K562 (cell line): Measurements from ENCODE around the gene RNPEP. TPM values are rescaled to one million over a fixed set of nuclear protein-coding genes. Genes with fewer than 3 reads are reported as not detected.
A peak's percentile ranks its signal among the peaks of the same experiment; 100 is the strongest.

Experiments used
- ATAC-seq: fragments of 200-7000 bp; cut with Tn5 transposase; 3 replicates; pipeline ENCODE4 v1.9.1; 2020; ENCODE audit warnings: moderate library complexity
- BruUV-seq: library from RNA; stranded (reverse); fragments of 400-500 nt; replicated peaks from 2 replicates; lab custom pipeline; 2021; lab: Mats Ljungman, UMichigan
- CTCF ChIA-PET: fragments of 300-600 bp; formaldehyde crosslinking; extraction: SDS; loops from one replicate; lab custom pipeline; 2021; ENCODE audit warnings: low intra/inter-chr PET ratio; lab: Yijun Ruan, JAX
- POLR2A ChIA-PET: fragments of 300-600, 350-650 bp; sonication (Branson Sonifier 250); formaldehyde crosslinking; extraction: SDS; loops from one replicate; lab custom pipeline; 2021; ENCODE audit warnings: antibody characterized with exemption, inconsistent platforms; lab: Yijun Ruan, JAX
- DNase-seq, 4 experiments: peaks; one replicate each; pipeline versions ENCODE4 v3.0.0 to v3.0.0-alpha.2; 2011 to 2018; ENCODE audit warnings: low spot score in 3 of 4, mixed read lengths in 3 of 4; ENCODE audit errors: extremely low read depth in 1 of 4
- FAIRE-seq: peaks from 2 replicates; lab custom pipeline; 2011; peaks lifted over from hg19 to GRCh38; lab: Jason Lieb, UNC
- H2AFZ ChIP-seq: 2 replicates; pipeline ENCODE4 v1.6.0; 2011; ENCODE audit warnings: low read depth, low read length, control low read depth, inconsistent platforms
- H3K27ac ChIP-seq: fragments of 200-600 bp; 3 replicates; pipeline ENCODE4 v1.8.0; 2011; ENCODE audit warnings: low read depth, mild to moderate bottlenecking, control low read depth, inconsistent platforms, low read length, moderate library complexity, mixed read lengths; ENCODE audit errors: extremely low read depth
- H3K27me3 ChIP-seq, 2 experiments: fragments of 300-600 bp in 1 of 2; 2 replicates in 1 of 2; 3 replicates in 1 of 2; pipeline versions ENCODE4 v1.6.0 to v1.8.0; 2011; ENCODE audit warnings: inconsistent platforms in 2 of 2, low read length in 2 of 2, mild to moderate bottlenecking in 1 of 2, mixed read lengths in 1 of 2, moderate library complexity in 1 of 2; ENCODE audit not compliant: control insufficient read depth in 2 of 2, insufficient read depth in 2 of 2
- H3K36me3 ChIP-seq: fragments of 300-600 bp; 3 replicates; pipeline ENCODE4 v1.8.0; 2011; ENCODE audit warnings: mild to moderate bottlenecking, low read length, inconsistent platforms; ENCODE audit not compliant: control insufficient read depth, insufficient read depth
- H3K4me1 ChIP-seq, 2 experiments: fragments of 200-600 bp in 1 of 2; replicated peaks in 1 of 2; 2 replicates in 1 of 2; 3 replicates in 1 of 2; pipeline versions ENCODE4 v1.5.1 to v1.8.0; 2011; ENCODE audit warnings: inconsistent platforms in 2 of 2, low read length in 2 of 2, mild to moderate bottlenecking in 1 of 2, mixed read lengths in 1 of 2, moderate library complexity in 1 of 2; ENCODE audit not compliant: control insufficient read depth in 2 of 2, insufficient read depth in 2 of 2
- H3K4me2 ChIP-seq: 2 replicates; pipeline ENCODE4 v1.6.1; 2011; ENCODE audit warnings: low read length, control low read depth, inconsistent platforms, mixed read lengths; ENCODE audit not compliant: insufficient read depth
- H3K4me3 ChIP-seq: fragments of 200-600 bp; sonication (generic), shearing (Covaris generic); 2 replicates; pipeline ENCODE4 v1.5.1; 2016; ENCODE audit warnings: control low read depth, inconsistent platforms
- H3K79me2 ChIP-seq: fragments of 200-600 bp; 3 replicates; pipeline ENCODE4 v1.8.0; 2011; ENCODE audit warnings: low read length, inconsistent platforms; ENCODE audit not compliant: control insufficient read depth, insufficient read depth
- H3K9ac ChIP-seq, 2 experiments: 2 replicates each; pipeline versions ENCODE4 v1.6.0 to v1.6.1; 2011; ENCODE audit warnings: low read depth in 2 of 2, low read length in 2 of 2, control low read depth in 1 of 2, inconsistent platforms in 1 of 2, mild to moderate bottlenecking in 1 of 2, mixed read lengths in 1 of 2; ENCODE audit not compliant: insufficient read depth in 1 of 2
- H3K9me1 ChIP-seq: one replicate; pipeline ENCODE4 v1.6.0; 2011; ENCODE audit warnings: inconsistent platforms, mild to moderate bottlenecking, low read length, moderate library complexity; ENCODE audit not compliant: control insufficient read depth, insufficient read depth
- H3K9me3 ChIP-seq: replicated peaks from 2 replicates; pipeline ENCODE4 v1.5.1; 2011; ENCODE audit warnings: low read depth, low read length, inconsistent platforms; ENCODE audit not compliant: control insufficient read depth, insufficient read depth
- H4K20me1 ChIP-seq: replicated peaks from 2 replicates; pipeline ENCODE4 v1.6.1; 2011; ENCODE audit warnings: low read length, inconsistent platforms, mixed read lengths; ENCODE audit not compliant: control insufficient read depth, insufficient read depth
- DMBX1 ChIP-seq: fragments of 250-450 bp; sonication (Bioruptor Pico); IDR thresholded peaks from 2 replicates; pipeline ENCODE4 v1.8.0; 2022; ENCODE audit warnings: inconsistent platforms, mild to moderate bottlenecking, moderate library complexity, borderline replicate concordance
- FOXJ3 ChIP-seq: sonication (generic); formaldehyde crosslinking; IDR thresholded peaks from 2 replicates; pipeline ENCODE4 v1.4.0; 2020; ENCODE audit warnings: mild to moderate bottlenecking, missing genetic modification reagents
- HDAC8 ChIP-seq: fragments of 450-650 bp; IDR thresholded peaks from 2 replicates; pipeline ENCODE4 v1.6.1; 2016; ENCODE audit warnings: mild to moderate bottlenecking, missing genetic modification characterization, moderate library complexity, missing compliant biosample characterization
- PREB ChIP-seq: sonication (generic); formaldehyde crosslinking; IDR thresholded peaks from 2 replicates; pipeline ENCODE4 v1.8.1; 2023; ENCODE audit warnings: mild to moderate bottlenecking, missing genetic modification reagents
- RREB1 ChIP-seq: fragments of 250-450 bp; sonication (Bioruptor Pico); IDR thresholded peaks from 2 replicates; pipeline ENCODE4 v1.4.0; 2020
- ZBTB34 ChIP-seq: fragments of 250-450 bp; sonication (Bioruptor Pico); IDR thresholded peaks from 2 replicates; pipeline ENCODE4 v1.8.0; 2021; ENCODE audit warnings: mild to moderate bottlenecking, moderate library complexity
- ZBTB49 ChIP-seq: sonication (generic); formaldehyde crosslinking; IDR thresholded peaks from 2 replicates; pipeline ENCODE4 v1.8.0; 2022; ENCODE audit warnings: missing genetic modification reagents, mild to moderate bottlenecking, borderline replicate concordance
- WGBS: fragments of 100-300 bp; shearing (Covaris generic); methylation state at CpG from one replicate; pipeline ENCODE4 v1.1.6; 2016; ENCODE audit warnings: low coverage, mixed read lengths; ENCODE audit not compliant: insufficient coverage; ENCODE audit errors: missing lambda C conversion rate; 5-methylcytosine and 5-hydroxymethylcytosine counted together
- in situ Hi-C: fragments of 300-500 bp; cut with MboI; formaldehyde crosslinking; loops from 4 replicates; pipeline ENCODE4 v1.15.0; 2018; ENCODE audit warnings: inconsistent platforms, mixed read lengths
- intact Hi-C: fragments of 100-400 bp; cut with micrococcal nuclease; formaldehyde crosslinking; loops from 2 replicates; pipeline ENCODE4 v1.14.2; 2022
- polyA plus RNA-seq, 8 experiments: library from polyadenylated mRNA; depleted of rRNA in 4 of 8; stranded (reverse) in 5 of 8; unstranded in 3 of 8; fragments of >200 nt; fragmentation: Nextera tagmentation in 2 of 8; fragmentation: Illumina TruSeq in 1 of 8; extraction: Ambion mirVana in 2 of 8; extraction: Trizol in 1 of 8; gene quantifications; 2 replicates each; pipeline versions ENCODE4 v1.2.1 to v1.2.3, GENCODE V29; 2011 to 2014; ENCODE audit warnings: inconsistent platforms in 1 of 8, missing spikeins in 1 of 8
- total RNA-seq, 7 experiments: library from RNA; depleted of rRNA in 6 of 7; stranded (reverse); fragments of >200 nt in 6 of 7; fragmentation: Illumina TruSeq in 2 of 7; extraction: Trizol in 2 of 7; gene quantifications; 2 replicates each; pipeline versions ENCODE4 v1.2.1 to v1.2.3, GENCODE V29; 2011 to 2021; ENCODE audit warnings: low replicate concordance in 1 of 7

Gene RNPEP
- total and polyA plus RNA-seq, 9 of the 15 experiments (the other 6 are each of a cell fraction or from before 2014, with no cell fraction given), result 27.5 to 131 (median 63.4) TPM

- TF ChIP-seq HDAC8 (tag), result no peak
Observed at GRCh38 chr1:201955009-201955728, 27.3 kb upstream of the RNPEP start, which contains the start of gene TIMM17A (continued).

GRCh38 chr1:201955729-201956143, 26.7 kb upstream of the RNPEP start:
- Histone ChIP-seq H3K4me2 (peak overlapping the region; percentile 100), H3K27me3 (no peaks in the 10 kb centered on the region), H3K36me3 (peaks cover 47% of the 10 kb centered on the region), H3K9ac (peak overlapping the region; percentile 97 to 99), H3K4me3 (peak overlapping the region; percentile 81), H2AFZ (peak overlapping the region; percentile 96), H3K9me3 (no peaks in the 10 kb centered on the region), H3K9me1 (peaks cover 4% of the 10 kb centered on the region), H3K4me1 (peaks cover 12 to 13% of the 10 kb centered on the region in 2 experiments; a peak in 3 of 5 replicates), H4K20me1 (0 out of 2 replicates have a peak, but pooled peaks cover 2% of the 10 kb centered on the region), H3K27ac (peak overlapping the region; percentile 98), H3K79me2 (peaks cover 58% of the 10 kb centered on the region)
- FAIRE-seq, result peak; percentile 55
- ChIA-PET CTCF (interaction anchor here (0.6 kb wide), 1 partner anchor 14 kb away, joined by 3 read pairs; no protein-coding TSS in a partner anchor), POLR2A (interaction anchor here (0.7 to 4.0 kb wide), 18 partner anchors 9 to 733 kb away, joined by 3 to 46 read pairs (median 4); partner anchors contain the start of genes LMOD1 and RNPEP)
- TSS peak; percentile 63 for BruUV-seq
- no peak for DNase-seq
- intact Hi-C loops (loop anchor here (2.0 kb wide), 2 partner anchors 13 to 39 kb away; no protein-coding TSS in a partner anchor), in situ Hi-C loops (no loop called here)
- WGBS, result 1% methylated on average over 17 of the region's 17 CpGs
- peak; percentile 66 for ATAC-seq
- TF ChIP-seq DMBX1 (no peak), RREB1 (CRISPR knock-in tag) (no peak), ZBTB34 (CRISPR knock-in tag) (no peak), PREB (CRISPR knock-in tag) (0 out of 2 replicates have a peak, but pooled peaks have one; percentile 87), FOXJ3 (CRISPR knock-in tag) (no peak), ZBTB49 (CRISPR knock-in tag) (no peak)
